CD4-positive, CD25-positive, alpha-beta regulatory T cell (primary cell): ENCODE data around the gene C22orf42. TPM values are rescaled to one million over a fixed set of nuclear protein-coding genes. Genes with fewer than 3 reads are reported as not detected.

ENCODE experiments used
- polyA plus RNA-seq, 4 donors: library from polyadenylated mRNA; unstranded; fragments of 300-500 nt; fragmentation: Illumina TruSeq; gene quantifications; one replicate each; pipeline ENCODE4 v1.2.3, GENCODE V29; 2021
- total RNA-seq: library from RNA; stranded (reverse); gene quantifications from one replicate; pipeline ENCODE4 v1.2.3, GENCODE V29; 2022

Gene C22orf42
- total and polyA plus RNA-seq, 5 donors from 2014 or later: not detected

Other genes starting within 250 kb of the C22orf42 start
- gene YWHAH, start 214.8 kb downstream of the C22orf42 start, total RNA-seq: 57.5 TPM
- 100 to 1,000 TPM in 2 of 4 donors, 10 to 100 TPM in 2; 87.8 to 186 (median 122) TPM for gene YWHAH, start 214.8 kb downstream of the C22orf42 start, polyA plus RNA-seq
- not detected for gene SLC5A1, start 116.0 kb downstream of the C22orf42 start, total RNA-seq
- not detected for gene SLC5A1, start 116.0 kb downstream of the C22orf42 start, polyA plus RNA-seq
- 1.5 TPM for gene RFPL2, start 45.8 kb upstream of the C22orf42 start, total RNA-seq
- 1 to 10 TPM in 1 of 4 donors, under 1 TPM in 3; 0.27 to 2.6 (median 0.34) TPM for gene RFPL2, start 45.8 kb upstream of the C22orf42 start, polyA plus RNA-seq
- gene SLC5A4, start 96.0 kb upstream of the C22orf42 start, total RNA-seq: not detected
- not detected for gene SLC5A4, start 96.0 kb upstream of the C22orf42 start, polyA plus RNA-seq
- not detected for gene RFPL3, start 198.6 kb upstream of the C22orf42 start, total RNA-seq
- gene RFPL3, start 198.6 kb upstream of the C22orf42 start, polyA plus RNA-seq: not detected